OCI-LY7 (cell line): ENCODE data around the gene WNK2.

Experiments
- CTCF ChIP-seq: fragments of 200-600 bp; sonication (generic); conservative IDR thresholded peaks from 2 replicates; pipeline ENCODE4 v1.5.1; 2014; ENCODE audit warnings: mild to moderate bottlenecking, antibody characterized with exemption, low read length, moderate library complexity, mixed read lengths
- EZH2phosphoT487 ChIP-seq: fragments of 200-600 bp; sonication (generic); IDR thresholded peaks from 2 replicates; pipeline ENCODE4 v1.6.1; 2018; ENCODE audit warnings: low read depth, borderline replicate concordance, mild to moderate bottlenecking, mixed run types, antibody characterized with exemption, low read length, moderate library complexity, mixed read lengths

- TF ChIP-seq CTCF (no peak), EZH2phosphoT487 (no peak)
Observed at GRCh38 chr9:93365427-93366118, 181.6 kb downstream of the WNK2 start.
